HFFc6 (cell line): ENCODE data around the gene ARCN1. TPM values are rescaled to one million over a fixed set of nuclear protein-coding genes. Genes with fewer than 3 reads are reported as not detected.
A peak's percentile ranks its signal among the peaks of the same experiment; 100 is the strongest.

Experiments used
- DNase-seq: peaks from one replicate; pipeline ENCODE4 v3.0.0-alpha.2; 2018
- H3K27ac Mint-ChIP-seq: 2 replicates; pipeline ENCODE4 v1.8.0; 2020; ENCODE audit warnings: mild to moderate bottlenecking, mixed read lengths
- H3K27me3 Mint-ChIP-seq: 2 replicates; pipeline ENCODE4 v1.8.0; 2021; ENCODE audit warnings: mild to moderate bottlenecking, moderate library complexity, mixed read lengths; ENCODE audit not compliant: insufficient read depth
- H3K36me3 Mint-ChIP-seq: 2 replicates; pipeline ENCODE4 v1.8.0; 2021; ENCODE audit warnings: low read depth, mixed read lengths
- H3K4me1 Mint-ChIP-seq: 2 replicates; pipeline ENCODE4 v1.8.0; 2020; ENCODE audit warnings: low read depth, mixed read lengths
- H3K4me3 Mint-ChIP-seq: 2 replicates; pipeline ENCODE4 v1.8.0; 2020; ENCODE audit warnings: mild to moderate bottlenecking, moderate library complexity, mixed read lengths
- H3K9me3 Mint-ChIP-seq: 2 replicates; pipeline ENCODE4 v1.8.0; 2020; ENCODE audit warnings: mild to moderate bottlenecking, mixed read lengths
- CTCF ChIP-seq: fragments of 200-600 bp; sonication (generic); IDR thresholded peaks from 2 replicates; pipeline ENCODE4 v1.5.0; 2021; ENCODE audit warnings: antibody characterized with exemption, mild to moderate bottlenecking
- total RNA-seq, 6 experiments: library from RNA; stranded (reverse); fragmentation: NEBNext Ultra II Directional; extraction: Animal tissue kit (Norgen Biotek cat#: 25700); gene quantifications; 2 replicates in 1 of 6; 3 replicates in 5 of 6; pipeline ENCODE4 v1.2.3, GENCODE V29; 2021

The ARCN1 gene
- total RNA-seq, 6 experiments from 2014 or later: 271 to 331 (median 319) TPM

DNA sequence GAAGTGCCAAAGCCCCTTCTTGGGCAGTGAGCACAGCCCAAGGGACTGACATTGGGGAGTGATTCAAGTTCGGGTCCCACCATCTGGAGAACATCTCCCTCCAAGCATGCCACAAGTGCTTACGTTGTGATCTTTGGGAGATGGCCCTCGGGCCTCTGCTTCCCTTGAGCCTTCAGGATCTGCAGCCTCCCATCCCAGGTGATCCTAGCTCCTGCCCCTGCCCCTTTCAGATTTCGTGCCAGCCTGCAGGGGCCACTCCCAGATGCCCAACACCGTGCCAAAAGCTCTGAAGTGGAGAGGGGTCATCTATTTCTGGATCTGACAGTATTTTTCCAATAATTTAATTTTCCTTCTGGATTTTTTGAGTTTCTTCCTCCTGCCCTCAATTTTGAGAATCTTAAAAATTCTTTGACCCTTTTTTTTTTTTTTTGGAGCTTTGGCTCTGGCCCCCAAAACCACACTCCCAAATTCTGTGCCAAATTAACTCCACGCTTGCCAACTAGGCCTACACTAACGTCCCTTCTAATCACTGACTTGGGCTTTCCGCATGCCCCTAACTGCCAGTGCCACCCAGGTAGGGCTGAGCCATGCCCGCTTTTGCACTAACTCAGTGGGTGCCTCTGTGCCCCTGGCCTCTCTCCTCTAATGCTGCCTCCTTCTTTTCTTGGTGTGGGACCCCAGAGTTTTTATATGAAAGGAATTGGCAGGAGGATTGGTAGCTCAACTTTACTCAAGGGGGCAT, 60.5 kb downstream of the ARCN1 start:
- H3K36me3 Mint-ChIP-seq: peaks cover 44% of the 10 kb centered on the region
- no peak for DNase-seq
- no peak overlapping the region for H3K4me3 Mint-ChIP-seq
- H3K27me3 Mint-ChIP-seq: peaks cover 11% of the 10 kb centered on the region
- peak overlapping the region; percentile 84; the same call in 1 of the 2 replicates for H3K27ac Mint-ChIP-seq
- TF ChIP-seq CTCF: no peak
- no peaks in the 10 kb centered on the region for H3K9me3 Mint-ChIP-seq
- H3K4me1 Mint-ChIP-seq: peaks cover 75% of the 10 kb centered on the region

GRCh38 chr11:118633319-118633690, 61.1 kb downstream of the ARCN1 start:
- H3K27ac Mint-ChIP-seq: peak overlapping the region; percentile 84
- H3K4me3 Mint-ChIP-seq: no peak overlapping the region
- H3K27me3 Mint-ChIP-seq: peaks cover 11% of the 10 kb centered on the region
- H3K4me1 Mint-ChIP-seq: peaks cover 75% of the 10 kb centered on the region
- H3K9me3 Mint-ChIP-seq: no peaks in the 10 kb centered on the region
- no peak for TF ChIP-seq CTCF
- H3K36me3 Mint-ChIP-seq: peaks cover 45% of the 10 kb centered on the region
- no peak for DNase-seq

DNA sequence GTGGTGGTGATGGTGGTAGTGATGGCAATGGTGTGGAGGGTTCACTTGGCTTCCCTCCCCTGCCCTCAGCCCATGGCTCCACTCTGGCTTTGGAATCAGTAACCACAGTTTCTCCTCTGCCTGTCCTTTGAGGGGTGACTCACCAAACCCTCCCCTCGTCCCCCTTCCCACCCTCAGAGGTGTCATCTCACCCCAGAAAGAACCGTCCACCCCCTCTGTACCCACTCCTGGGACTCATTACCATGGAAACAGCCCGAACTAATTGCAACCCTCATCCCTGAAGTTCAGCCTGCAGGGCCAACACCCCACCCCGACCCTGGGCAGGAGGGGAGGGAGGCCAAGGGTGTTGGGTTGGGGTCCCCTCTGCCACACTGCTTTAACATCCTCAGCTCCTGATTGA, 61.8 kb downstream of the ARCN1 start:
- Mint-ChIP-seq H3K36me3 (peaks cover 44% of the 10 kb centered on the region), H3K4me1 (peaks cover 71% of the 10 kb centered on the region), H3K27ac (peak overlapping the region; percentile 84), H3K9me3 (no peaks in the 10 kb centered on the region), H3K4me3 (peak overlapping the region; percentile 19), H3K27me3 (peaks cover 11% of the 10 kb centered on the region)
- no peak for TF ChIP-seq CTCF
- peak; percentile 41 for DNase-seq

GRCh38 chr11:118634431-118635236, 62.4 kb downstream of the ARCN1 start:
- TF ChIP-seq CTCF: peak; percentile 18; the same call in 1 of the 2 replicates
- no peak for DNase-seq
- Mint-ChIP-seq H3K27ac (peak overlapping the region; percentile 84), H3K27me3 (peaks cover 11% of the 10 kb centered on the region), H3K4me3 (peak overlapping the region; percentile 19), H3K4me1 (peaks cover 65% of the 10 kb centered on the region), H3K9me3 (no peaks in the 10 kb centered on the region), H3K36me3 (peaks cover 38% of the 10 kb centered on the region)

DNA sequence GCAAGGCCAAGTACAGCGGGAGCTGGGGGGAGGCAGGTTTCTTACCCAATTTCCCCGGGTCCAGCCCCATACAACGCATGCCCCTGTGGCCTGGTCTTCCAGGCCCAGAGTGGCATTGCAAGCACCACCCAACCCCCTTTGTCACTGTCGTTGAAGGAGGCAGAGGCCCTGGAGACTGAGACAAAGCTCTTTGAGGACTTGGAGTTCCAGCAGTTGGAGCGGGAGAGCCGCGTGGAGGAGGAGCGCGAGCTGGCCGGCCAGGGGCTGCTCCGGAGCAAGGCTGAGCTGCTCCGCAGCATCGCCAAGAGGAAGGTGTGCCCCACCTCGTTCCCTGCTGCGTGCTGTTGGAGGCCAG, 63.0 kb downstream of the ARCN1 start:
- H3K36me3 Mint-ChIP-seq: peaks cover 32% of the 10 kb centered on the region
- no peak for DNase-seq
- no peaks in the 10 kb centered on the region for H3K9me3 Mint-ChIP-seq
- no peak overlapping the region for H3K4me3 Mint-ChIP-seq
- H3K4me1 Mint-ChIP-seq: peaks cover 62% of the 10 kb centered on the region
- TF ChIP-seq CTCF: no peak
- peak overlapping the region; percentile 47 for H3K27ac Mint-ChIP-seq
- H3K27me3 Mint-ChIP-seq: peaks cover 11% of the 10 kb centered on the region
